Astrocyte of the spinal cord (primary cell): ENCODE results near the gene HOXC5.

ENCODE experiments used
- DNase-seq: peaks from one replicate; pipeline ENCODE4 v3.0.0; 2011; ENCODE audit warnings: low read depth, low spot score
- H3K4me3 ChIP-seq: 2 replicates; pipeline ENCODE4 v1.5.1; 2011; ENCODE audit warnings: low read depth, mild to moderate bottlenecking, low read length, moderate library complexity
- CTCF ChIP-seq: IDR thresholded peaks from 2 replicates; pipeline ENCODE4 v1.5.1; 2012; ENCODE audit warnings: low read depth, mild to moderate bottlenecking, low read length, inconsistent platforms
- in situ Hi-C: cut with HindIII; loops from 2 replicates; pipeline ENCODE4 v1.10.0; 2017; ENCODE audit warnings: low sequenced_read_pairs

Gene HOXC5

GRCh38 chr12:54029529-54030441 lies 3.1 kb upstream of the HOXC5 start:
- no peak for DNase-seq
- H3K4me3 ChIP-seq = peak overlapping the region; percentile 50
- in situ Hi-C loops = no loop called here
- TF ChIP-seq CTCF = no peak

GRCh38 chr12:54030442-54030801 lies 2.4 kb upstream of the HOXC5 start:
- in situ Hi-C loops = no loop called here
- DNase-seq = no peak
- no peak for TF ChIP-seq CTCF
- no peak overlapping the region for H3K4me3 ChIP-seq

GRCh38 chr12:54030889-54031471 lies 1.9 kb upstream of the HOXC5 start:
- no peak for TF ChIP-seq CTCF
- H3K4me3 ChIP-seq = peak overlapping the region; percentile 2
- DNase-seq = peak; percentile 66
- in situ Hi-C loops = no loop called here

- no peak for TF ChIP-seq CTCF
- H3K4me3 ChIP-seq = no peak overlapping the region
- in situ Hi-C loops = no loop called here
- DNase-seq = no peak
These were observed 1.4 kb upstream of the HOXC5 start for GRCh38 chr12:54031480-54031879.

- in situ Hi-C loops = no loop called here
- DNase-seq = no peak
- H3K4me3 ChIP-seq = no peak overlapping the region
- no peak for TF ChIP-seq CTCF
These were observed 697 bp upstream of the HOXC5 start for GRCh38 chr12:54032086-54032619.

GRCh38 chr12:54033106-54033979 lies 493 bp downstream of the HOXC5 start:
- peak overlapping the region; percentile 45 for H3K4me3 ChIP-seq
- peak; percentile 67 for DNase-seq
- in situ Hi-C loops = no loop called here
- TF ChIP-seq CTCF = no peak
